ENCODE results near the gene HTR7.

DNA sequence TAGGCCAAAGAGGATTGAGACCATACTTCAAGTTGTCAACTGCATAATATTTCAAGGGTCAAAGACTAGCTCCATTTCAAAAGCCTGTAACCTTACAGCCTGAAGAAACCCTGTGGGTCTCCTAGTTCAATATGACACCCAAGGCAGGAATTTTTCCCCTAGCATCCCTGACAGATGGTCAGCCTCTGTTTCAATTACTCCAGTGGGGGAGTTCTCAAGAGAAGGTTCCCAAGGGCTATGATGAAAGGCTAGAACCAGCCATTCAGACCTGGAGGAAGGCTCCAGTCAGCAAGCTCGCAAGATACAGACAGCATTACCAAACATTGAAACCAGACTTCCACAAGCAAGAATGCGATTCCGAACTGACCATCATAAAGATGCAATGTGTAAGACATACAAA is 1.6 kb downstream of the HTR7 start:
- no peak for TF ChIP-seq EP300 (IDR thresholded peaks at IDR 0.05; ENCODE audit: low read depth)
- TF ChIP-seq, protein P1, sequence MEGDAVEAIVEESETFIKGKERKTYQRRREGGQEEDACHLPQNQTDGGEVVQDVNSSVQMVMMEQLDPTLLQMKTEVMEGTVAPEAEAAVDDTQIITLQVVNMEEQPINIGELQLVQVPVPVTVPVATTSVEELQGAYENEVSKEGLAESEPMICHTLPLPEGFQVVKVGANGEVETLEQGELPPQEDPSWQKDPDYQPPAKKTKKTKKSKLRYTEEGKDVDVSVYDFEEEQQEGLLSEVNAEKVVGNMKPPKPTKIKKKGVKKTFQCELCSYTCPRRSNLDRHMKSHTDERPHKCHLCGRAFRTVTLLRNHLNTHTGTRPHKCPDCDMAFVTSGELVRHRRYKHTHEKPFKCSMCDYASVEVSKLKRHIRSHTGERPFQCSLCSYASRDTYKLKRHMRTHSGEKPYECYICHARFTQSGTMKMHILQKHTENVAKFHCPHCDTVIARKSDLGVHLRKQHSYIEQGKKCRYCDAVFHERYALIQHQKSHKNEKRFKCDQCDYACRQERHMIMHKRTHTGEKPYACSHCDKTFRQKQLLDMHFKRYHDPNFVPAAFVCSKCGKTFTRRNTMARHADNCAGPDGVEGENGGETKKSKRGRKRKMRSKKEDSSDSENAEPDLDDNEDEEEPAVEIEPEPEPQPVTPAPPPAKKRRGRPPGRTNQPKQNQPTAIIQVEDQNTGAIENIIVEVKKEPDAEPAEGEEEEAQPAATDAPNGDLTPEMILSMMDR (IDR thresholded peaks at IDR 0.05): no peak
- TF ChIP-seq POLR2A (IDR thresholded peaks at IDR 0.05): no peak

Measured in transverse colon (tissue), 3 donors.